ENCODE data around the gene POLRMT.
A peak's percentile ranks its signal among the peaks of the same experiment; 100 is the strongest.
"Not testable (repeated sequence)": the region's sequence is repeated elsewhere in the genome, so short reads cannot be mapped to it uniquely, and the experiment has no call there.

The POLRMT gene

GRCh38 chr19:610071-610800 lies 23.1 kb downstream of the POLRMT start:
- Histone ChIP-seq H3K9me3 (ENCODE audit: severe bottlenecking) (no peaks in the 10 kb centered on the region), H3K27ac (ENCODE audit: poor library complexity, severe bottlenecking) (no peak overlapping the region), H3K27me3 (ENCODE audit: insufficient read depth, poor library complexity, severe bottlenecking) (no peaks in the 10 kb centered on the region), H3K4me3 (ENCODE audit: severe bottlenecking) (no peak overlapping the region), H3K36me3 (ENCODE audit: low read depth) (no peaks in the 10 kb centered on the region), H3K4me1 (ENCODE audit: insufficient read depth, poor library complexity, severe bottlenecking) (no peaks in the 10 kb centered on the region)
- ATAC-seq (ENCODE audit: low read depth) (no peak), DNase-seq (ENCODE audit: low spot score) (no peak)
- TF ChIP-seq CTCF (IDR thresholded peaks at IDR 0.05; ENCODE audit: poor library complexity, severe bottlenecking) = no peak

- Histone ChIP-seq H3K9me3 (ENCODE audit: severe bottlenecking) (no peaks in the 10 kb centered on the region), H3K36me3 (ENCODE audit: low read depth) (no peaks in the 10 kb centered on the region), H3K4me1 (ENCODE audit: insufficient read depth, poor library complexity, severe bottlenecking) (no peaks in the 10 kb centered on the region), H3K27ac (ENCODE audit: poor library complexity, severe bottlenecking) (no peak overlapping the region), H3K27me3 (ENCODE audit: insufficient read depth, poor library complexity, severe bottlenecking) (no peaks in the 10 kb centered on the region), H3K4me3 (ENCODE audit: severe bottlenecking) (no peak overlapping the region)
- no peak for TF ChIP-seq CTCF (IDR thresholded peaks at IDR 0.05; ENCODE audit: poor library complexity, severe bottlenecking)
- ATAC-seq (ENCODE audit: low read depth) (no peak), DNase-seq (ENCODE audit: low spot score) (no peak)
Observed at GRCh38 chr19:609004-609346, 24.4 kb downstream of the POLRMT start.

GRCh38 chr19:608155-609003 lies 25.0 kb downstream of the POLRMT start:
- Histone ChIP-seq H3K9me3 (ENCODE audit: severe bottlenecking) (no peaks in the 10 kb centered on the region), H3K4me3 (ENCODE audit: severe bottlenecking) (no peak overlapping the region), H3K27me3 (ENCODE audit: insufficient read depth, poor library complexity, severe bottlenecking) (no peaks in the 10 kb centered on the region), H3K4me1 (ENCODE audit: insufficient read depth, poor library complexity, severe bottlenecking) (no peaks in the 10 kb centered on the region), H3K27ac (ENCODE audit: poor library complexity, severe bottlenecking) (no peak overlapping the region), H3K36me3 (ENCODE audit: low read depth) (no peaks in the 10 kb centered on the region)
- no peak for TF ChIP-seq CTCF (IDR thresholded peaks at IDR 0.05; ENCODE audit: poor library complexity, severe bottlenecking)
- no peak for DNase-seq (ENCODE audit: low spot score)
- no peak for ATAC-seq (ENCODE audit: low read depth)

GRCh38 chr19:607301-608154 lies 25.8 kb downstream of the POLRMT start:
- no peak for DNase-seq (ENCODE audit: low spot score)
- Histone ChIP-seq H3K36me3 (ENCODE audit: low read depth) (no peaks in the 10 kb centered on the region), H3K4me3 (ENCODE audit: severe bottlenecking) (no peak overlapping the region), H3K27me3 (ENCODE audit: insufficient read depth, poor library complexity, severe bottlenecking) (no peaks in the 10 kb centered on the region), H3K27ac (ENCODE audit: poor library complexity, severe bottlenecking) (no peak overlapping the region), H3K4me1 (ENCODE audit: insufficient read depth, poor library complexity, severe bottlenecking) (no peaks in the 10 kb centered on the region), H3K9me3 (ENCODE audit: severe bottlenecking) (no peaks in the 10 kb centered on the region)
- TF ChIP-seq CTCF (IDR thresholded peaks at IDR 0.05; ENCODE audit: poor library complexity, severe bottlenecking) = no peak
- ATAC-seq (ENCODE audit: low read depth) = no peak

GRCh38 chr19:605061-605971 lies 28.0 kb downstream of the POLRMT start:
- not testable (repeated sequence) for H3K4me1 ChIP-seq (ENCODE audit: insufficient read depth, poor library complexity, severe bottlenecking); H3K9me3 ChIP-seq (ENCODE audit: severe bottlenecking); DNase-seq (ENCODE audit: low spot score); H3K27ac ChIP-seq (ENCODE audit: poor library complexity, severe bottlenecking); H3K4me3 ChIP-seq (ENCODE audit: severe bottlenecking); H3K27me3 ChIP-seq (ENCODE audit: insufficient read depth, poor library complexity, severe bottlenecking); H3K36me3 ChIP-seq (ENCODE audit: low read depth)
- peak; percentile 17; the same call in 1 of the 3 replicates for ATAC-seq (ENCODE audit: low read depth)
